Astrocyte (in vitro differentiated cells and primary cell): ENCODE data around the gene UBE2U. TPM values are rescaled to one million over a fixed set of nuclear protein-coding genes. Genes with fewer than 3 reads are reported as not detected.

Experiments used
- DNase-seq: peaks from one replicate; pipeline ENCODE4 v3.0.0-alpha.2; 2010; ENCODE audit warnings: low read depth
- FAIRE-seq: peaks from 2 replicates; lab custom pipeline; 2011; peaks lifted over from hg19 to GRCh38; lab: Jason Lieb, UNC
- H2AFZ ChIP-seq: 2 replicates; pipeline ENCODE4 v1.6.0; 2012; ENCODE audit warnings: low read depth, low read length, inconsistent platforms
- H3K27ac ChIP-seq: 2 replicates; pipeline ENCODE4 v1.5.1; 2011; ENCODE audit warnings: low read depth, low read length, inconsistent platforms
- H3K27me3 ChIP-seq: 2 replicates; pipeline ENCODE4 v1.6.0; 2011; ENCODE audit warnings: low read length, inconsistent platforms; ENCODE audit not compliant: insufficient read depth
- H3K36me3 ChIP-seq: 2 replicates; pipeline ENCODE4 v1.5.1; 2011; ENCODE audit warnings: low read length, inconsistent platforms; ENCODE audit not compliant: insufficient read depth
- H3K4me1 ChIP-seq: 2 replicates; pipeline ENCODE4 v1.5.1; 2011; ENCODE audit warnings: low read length, inconsistent platforms; ENCODE audit not compliant: insufficient read depth
- H3K4me2 ChIP-seq: 2 replicates; pipeline ENCODE4 v1.6.0; 2012; ENCODE audit warnings: low read length, inconsistent platforms
- H3K4me3 ChIP-seq: 2 replicates; pipeline ENCODE4 v1.5.1; 2011; ENCODE audit warnings: low read depth, mild to moderate bottlenecking, low read length, inconsistent platforms; ENCODE audit not compliant: insufficient read depth
- H3K79me2 ChIP-seq: 2 replicates; pipeline ENCODE4 v1.6.0; 2012; ENCODE audit warnings: mild to moderate bottlenecking, low read length, inconsistent platforms; ENCODE audit not compliant: insufficient read depth
- H3K9ac ChIP-seq: 2 replicates; pipeline ENCODE4 v1.6.0; 2012; ENCODE audit warnings: mild to moderate bottlenecking, low read length, inconsistent platforms
- H3K9me3 ChIP-seq: 2 replicates; pipeline ENCODE4 v1.5.1; 2012; ENCODE audit warnings: low read depth, mild to moderate bottlenecking, low read length, inconsistent platforms; ENCODE audit not compliant: insufficient read depth
- H4K20me1 ChIP-seq: 2 replicates; pipeline ENCODE4 v1.6.0; 2012; ENCODE audit warnings: low read length, inconsistent platforms; ENCODE audit not compliant: insufficient read depth
- H3K27ac Mint-ChIP-seq: one replicate; pipeline ENCODE4 v1.8.0; 2021; ENCODE audit warnings: mild to moderate bottlenecking, mixed read lengths; ENCODE audit not compliant: unreplicated experiment
- H3K27me3 Mint-ChIP-seq: one replicate; pipeline ENCODE4 v1.8.0; 2021; ENCODE audit warnings: low read depth, mixed read lengths; ENCODE audit not compliant: unreplicated experiment
- H3K36me3 Mint-ChIP-seq: one replicate; pipeline ENCODE4 v1.8.0; 2021; ENCODE audit warnings: low read depth, mixed read lengths; ENCODE audit not compliant: unreplicated experiment
- H3K4me1 Mint-ChIP-seq: one replicate; pipeline ENCODE4 v1.8.0; 2021; ENCODE audit warnings: low read depth, mixed read lengths; ENCODE audit not compliant: unreplicated experiment
- H3K4me3 Mint-ChIP-seq: one replicate; pipeline ENCODE4 v1.8.0; 2021; ENCODE audit warnings: mild to moderate bottlenecking, moderate library complexity, mixed read lengths; ENCODE audit not compliant: unreplicated experiment
- H3K9me3 Mint-ChIP-seq: one replicate; pipeline ENCODE4 v1.8.0; 2021; ENCODE audit warnings: mild to moderate bottlenecking, mixed read lengths; ENCODE audit not compliant: unreplicated experiment
- CTCF ChIP-seq: IDR thresholded peaks from 2 replicates; pipeline ENCODE4 v1.5.1; 2011; ENCODE audit warnings: low read depth, mild to moderate bottlenecking, inconsistent platforms, low read length, moderate library complexity; ENCODE audit not compliant: insufficient read depth
- EZH2 ChIP-seq: IDR thresholded peaks from 2 replicates; pipeline ENCODE4 v1.6.1; 2012; ENCODE audit warnings: mild to moderate bottlenecking, low read length, inconsistent platforms; ENCODE audit not compliant: insufficient read depth
- total RNA-seq: library from RNA; stranded (reverse); gene quantifications from 2 replicates; pipeline ENCODE4 v1.2.1, GENCODE V29; 2021

The UBE2U gene
- total RNA-seq, 1 donor from 2014 or later: not detected

- H3K9me3 ChIP-seq: no peaks in the 10 kb centered on the region
- Mint-ChIP-seq H3K36me3 (peaks cover 27% of the 10 kb centered on the region), H3K4me3 (no peak overlapping the region), H3K27me3 (no peaks in the 10 kb centered on the region), H3K9me3 (peaks cover 1% of the 10 kb centered on the region), H3K27ac (peak overlapping the region; percentile 14), H3K4me1 (peaks cover 48% of the 10 kb centered on the region)
- H3K4me3 ChIP-seq: no peak overlapping the region
- TF ChIP-seq EZH2: no peak
- no peak for TF ChIP-seq CTCF
- no peaks in the 10 kb centered on the region for H3K27me3 ChIP-seq
- H3K4me1 ChIP-seq: peaks cover 7% of the 10 kb centered on the region
- H2AFZ ChIP-seq: no peak overlapping the region
- no peaks in the 10 kb centered on the region for H4K20me1 ChIP-seq
- H3K4me2 ChIP-seq: no peak overlapping the region
- no peak overlapping the region for H3K27ac ChIP-seq
- H3K36me3 ChIP-seq: peaks cover 6% of the 10 kb centered on the region
- no peak for DNase-seq
- FAIRE-seq: no peak
- H3K79me2 ChIP-seq: no peaks in the 10 kb centered on the region
- H3K9ac ChIP-seq: no peak overlapping the region
These were observed 40.0 kb upstream of the UBE2U start for GRCh38 chr1:64163431-64163830.

- H3K4me3 Mint-ChIP-seq: no peak overlapping the region
- Histone ChIP-seq H3K27me3 (no peaks in the 10 kb centered on the region), H3K79me2 (no peaks in the 10 kb centered on the region), H3K36me3 (peaks cover 6% of the 10 kb centered on the region), H4K20me1 (no peaks in the 10 kb centered on the region), H3K27ac (no peak overlapping the region), H3K4me1 (peaks cover 7% of the 10 kb centered on the region), H3K4me3 (no peak overlapping the region), H3K9ac (no peak overlapping the region), H2AFZ (no peak overlapping the region), H3K4me2 (no peak overlapping the region), H3K9me3 (no peaks in the 10 kb centered on the region)
- FAIRE-seq (no peak), DNase-seq (peak; percentile 46)
- peaks cover 2% of the 10 kb centered on the region for H3K9me3 Mint-ChIP-seq
- H3K27ac Mint-ChIP-seq: peak overlapping the region; percentile 14
- H3K4me1 Mint-ChIP-seq: peaks cover 48% of the 10 kb centered on the region
- TF ChIP-seq EZH2 (no peak), CTCF (peak; percentile 49)
- peaks cover 31% of the 10 kb centered on the region for H3K36me3 Mint-ChIP-seq
- no peaks in the 10 kb centered on the region for H3K27me3 Mint-ChIP-seq
These were observed 39.5 kb upstream of the UBE2U start for GRCh38 chr1:64163970-64164369.

DNA sequence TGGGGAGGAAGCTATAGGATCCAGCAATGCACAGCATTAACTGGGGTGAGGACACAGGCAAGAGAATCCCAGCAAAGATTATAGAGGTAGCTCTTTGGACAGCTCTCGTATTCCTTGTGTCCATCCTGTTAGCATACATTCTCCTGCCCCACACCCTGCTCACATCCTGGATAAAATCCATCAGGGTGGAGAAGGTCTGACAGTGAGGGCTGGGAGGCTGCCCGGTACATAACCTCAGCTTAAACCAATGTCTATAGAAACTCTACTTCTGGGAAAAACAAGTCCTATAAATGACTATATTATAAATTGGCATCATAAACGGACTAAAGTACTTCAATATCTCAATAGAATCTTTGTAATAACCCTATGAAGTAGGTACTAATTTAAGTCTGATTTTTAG lies 36.8 kb upstream of the UBE2U start:
- H3K4me3 ChIP-seq: no peak overlapping the region
- no peak overlapping the region for H3K27ac ChIP-seq
- no peaks in the 10 kb centered on the region for H3K9me3 ChIP-seq
- TF ChIP-seq CTCF: no peak
- TF ChIP-seq EZH2: no peak
- H2AFZ ChIP-seq: no peak overlapping the region
- no peak overlapping the region for H3K4me3 Mint-ChIP-seq
- H3K36me3 ChIP-seq: no peaks in the 10 kb centered on the region
- H4K20me1 ChIP-seq: no peaks in the 10 kb centered on the region
- no peaks in the 10 kb centered on the region for H3K27me3 ChIP-seq
- H3K36me3 Mint-ChIP-seq: peaks cover 46% of the 10 kb centered on the region
- H3K9ac ChIP-seq: no peak overlapping the region
- no peaks in the 10 kb centered on the region for H3K27me3 Mint-ChIP-seq
- H3K4me1 ChIP-seq: peaks cover 5% of the 10 kb centered on the region
- peaks cover 46% of the 10 kb centered on the region for H3K4me1 Mint-ChIP-seq
- no peak overlapping the region for H3K27ac Mint-ChIP-seq
- FAIRE-seq (no peak), DNase-seq (no peak)
- H3K79me2 ChIP-seq: no peaks in the 10 kb centered on the region
- peaks cover 15% of the 10 kb centered on the region for H3K9me3 Mint-ChIP-seq
- no peak overlapping the region for H3K4me2 ChIP-seq
